Fibroblast of lung (primary cell): Measurements from ENCODE around the gene MLIP. TPM values are rescaled to one million over a fixed set of nuclear protein-coding genes. Genes with fewer than 3 reads are reported as not detected.

ENCODE experiments used
- DNase-seq, 2 donors: peaks; one replicate each; pipeline versions ENCODE4 v3.0.0 to v3.0.0-alpha.2; 2010; ENCODE audit warnings: low read depth in 2 of 2
- H2AFZ ChIP-seq: 2 replicates; pipeline ENCODE4 v1.5.1; 2012; ENCODE audit warnings: low read length, control low read depth, inconsistent platforms
- H3K27ac ChIP-seq: 2 replicates; pipeline ENCODE4 v1.5.1; 2011; ENCODE audit warnings: low read length, control low read depth; ENCODE audit not compliant: insufficient read depth
- H3K27me3 ChIP-seq: 2 replicates; pipeline ENCODE4 v1.5.1; 2011; ENCODE audit warnings: mild to moderate bottlenecking, low read length; ENCODE audit not compliant: control insufficient read depth, insufficient read depth
- H3K36me3 ChIP-seq: 2 replicates; pipeline ENCODE4 v1.5.1; 2011; ENCODE audit warnings: low read length; ENCODE audit not compliant: control insufficient read depth, insufficient read depth
- H3K4me1 ChIP-seq: 2 replicates; pipeline ENCODE4 v1.5.1; 2011; ENCODE audit warnings: low read length; ENCODE audit not compliant: control insufficient read depth, insufficient read depth; ENCODE audit errors: extremely low read depth
- H3K4me2 ChIP-seq: 2 replicates; pipeline ENCODE4 v1.5.1; 2011; ENCODE audit warnings: low read length, control low read depth; ENCODE audit not compliant: insufficient read depth; ENCODE audit errors: extremely low read depth
- H3K4me3 ChIP-seq, 4 experiments: fragments of 200-600 bp in 1 of 4; sonication (generic) in 1 of 4; replicated peaks in 1 of 4; 2 replicates each; pipeline ENCODE4 v1.5.1; 2011 to 2016; ENCODE audit warnings: low read length in 4 of 4, low read depth in 3 of 4, mild to moderate bottlenecking in 3 of 4, control low read depth in 2 of 4, inconsistent platforms in 1 of 4, mixed read lengths in 1 of 4; ENCODE audit not compliant: insufficient read depth in 1 of 4; ENCODE audit errors: control extremely low read depth in 1 of 4
- H3K79me2 ChIP-seq: 2 replicates; pipeline ENCODE4 v1.5.1; 2012; ENCODE audit warnings: mild to moderate bottlenecking, low read length, inconsistent platforms; ENCODE audit not compliant: control insufficient read depth, insufficient read depth
- H3K9ac ChIP-seq: 2 replicates; pipeline ENCODE4 v1.5.1; 2011; ENCODE audit warnings: mild to moderate bottlenecking, low read length, control low read depth; ENCODE audit not compliant: insufficient read depth
- H3K9me3 ChIP-seq: 2 replicates; pipeline ENCODE4 v1.5.1; 2012; ENCODE audit warnings: low read depth, low read length; ENCODE audit not compliant: control insufficient read depth, insufficient read depth
- H4K20me1 ChIP-seq: 2 replicates; pipeline ENCODE4 v1.5.1; 2011; ENCODE audit warnings: low read length; ENCODE audit not compliant: control insufficient read depth, insufficient read depth; ENCODE audit errors: extremely low read depth
- EZH2 ChIP-seq: IDR thresholded peaks from 2 replicates; pipeline ENCODE4 v1.5.1; 2012; ENCODE audit warnings: low read length, control low read depth, mild to moderate bottlenecking; ENCODE audit errors: missing control alignments
- polyA plus RNA-seq, 2 donors: library from polyadenylated mRNA; depleted of rRNA in 1 of 2; stranded (reverse) in 1 of 2; unstranded in 1 of 2; fragments of >200 nt; gene quantifications; 2 replicates each; pipeline ENCODE4 v1.2.1, GENCODE V29; 2011 to 2012; ENCODE audit warnings: missing spikeins in 1 of 2
- total RNA-seq: library from RNA; depleted of rRNA; stranded (reverse); fragments of >200 nt; gene quantifications from 2 replicates; pipeline ENCODE4 v1.2.1, GENCODE V29; 2014
- TF ChIP-seq, protein P1 (sequence below), 2 donors: IDR thresholded peaks in 1 of 2; conservative IDR thresholded peaks in 1 of 2; 1 replicate in 1 of 2; 2 replicates in 1 of 2; pipeline ENCODE4 v1.5.1; 2011 to 2012; ENCODE audit warnings: low read length in 2 of 2, control low read depth in 1 of 2, inconsistent platforms in 1 of 2, low read depth in 1 of 2, mild to moderate bottlenecking in 1 of 2

MLIP gene
- total and polyA plus RNA-seq, 2 donors (not counting 1 experiment from before 2014, with no cell fraction given): 0.07 TPM; not detected in 1

DNA sequence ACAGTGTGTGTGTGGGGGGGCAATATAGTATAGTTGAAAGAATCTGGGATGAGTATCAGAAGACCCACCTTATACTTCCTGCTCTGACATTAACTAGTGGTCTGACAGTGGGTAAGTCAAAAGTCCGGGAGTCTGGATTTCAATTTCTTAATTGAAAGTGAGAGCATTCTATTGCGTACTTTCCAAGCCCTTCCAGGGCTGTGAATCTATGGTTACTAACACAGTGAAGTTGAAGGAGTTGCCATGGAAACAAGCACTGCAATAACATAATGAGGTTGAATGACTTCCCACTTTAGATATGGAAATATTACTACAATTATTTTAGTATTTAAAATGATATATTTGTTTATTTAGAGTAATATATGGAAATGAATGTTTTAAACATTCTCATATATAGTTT is 80.2 kb downstream of the MLIP start:
- Histone ChIP-seq H3K27me3 (no peaks in the 10 kb centered on the region), H3K27ac (peak overlapping the region; percentile 6), H3K4me2 (no peak overlapping the region), H3K36me3 (no peaks in the 10 kb centered on the region), H4K20me1 (no peaks in the 10 kb centered on the region), H2AFZ (no peak overlapping the region), H3K4me3 (no peak overlapping the region), H3K4me1 (no peaks in the 10 kb centered on the region), H3K79me2 (no peaks in the 10 kb centered on the region), H3K9ac (no peak overlapping the region), H3K9me3 (no peaks in the 10 kb centered on the region)
- DNase-seq: peak; percentile 52 to 87
- TF ChIP-seq EZH2: no peak
- TF ChIP-seq, protein P1, sequence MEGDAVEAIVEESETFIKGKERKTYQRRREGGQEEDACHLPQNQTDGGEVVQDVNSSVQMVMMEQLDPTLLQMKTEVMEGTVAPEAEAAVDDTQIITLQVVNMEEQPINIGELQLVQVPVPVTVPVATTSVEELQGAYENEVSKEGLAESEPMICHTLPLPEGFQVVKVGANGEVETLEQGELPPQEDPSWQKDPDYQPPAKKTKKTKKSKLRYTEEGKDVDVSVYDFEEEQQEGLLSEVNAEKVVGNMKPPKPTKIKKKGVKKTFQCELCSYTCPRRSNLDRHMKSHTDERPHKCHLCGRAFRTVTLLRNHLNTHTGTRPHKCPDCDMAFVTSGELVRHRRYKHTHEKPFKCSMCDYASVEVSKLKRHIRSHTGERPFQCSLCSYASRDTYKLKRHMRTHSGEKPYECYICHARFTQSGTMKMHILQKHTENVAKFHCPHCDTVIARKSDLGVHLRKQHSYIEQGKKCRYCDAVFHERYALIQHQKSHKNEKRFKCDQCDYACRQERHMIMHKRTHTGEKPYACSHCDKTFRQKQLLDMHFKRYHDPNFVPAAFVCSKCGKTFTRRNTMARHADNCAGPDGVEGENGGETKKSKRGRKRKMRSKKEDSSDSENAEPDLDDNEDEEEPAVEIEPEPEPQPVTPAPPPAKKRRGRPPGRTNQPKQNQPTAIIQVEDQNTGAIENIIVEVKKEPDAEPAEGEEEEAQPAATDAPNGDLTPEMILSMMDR (conservative IDR thresholded peaks at IDR 0.05 in 1 of 2, IDR thresholded peaks at IDR 0.05 in 1 of 2; ENCODE audit: low read depth in 1 of 2, low read length in 2 of 2): no peak

- Histone ChIP-seq H2AFZ (peak overlapping the region; percentile 68), H4K20me1 (no peaks in the 10 kb centered on the region), H3K4me1 (no peaks in the 10 kb centered on the region), H3K9ac (no peak overlapping the region), H3K36me3 (no peaks in the 10 kb centered on the region), H3K79me2 (no peaks in the 10 kb centered on the region), H3K4me3 (no peak overlapping the region), H3K9me3 (no peaks in the 10 kb centered on the region), H3K27me3 (no peaks in the 10 kb centered on the region), H3K27ac (peak overlapping the region; percentile 18), H3K4me2 (peak overlapping the region; percentile 13)
- peak in 1 of 2 donors; percentile 29 for DNase-seq
- TF ChIP-seq, protein P1 (conservative IDR thresholded peaks at IDR 0.05 in 1 of 2, IDR thresholded peaks at IDR 0.05 in 1 of 2; ENCODE audit: low read depth in 1 of 2, low read length in 2 of 2): no peak
- TF ChIP-seq EZH2: no peak
Observed at GRCh38 chr6:54192993-54193392, 81.8 kb downstream of the MLIP start.

DNA sequence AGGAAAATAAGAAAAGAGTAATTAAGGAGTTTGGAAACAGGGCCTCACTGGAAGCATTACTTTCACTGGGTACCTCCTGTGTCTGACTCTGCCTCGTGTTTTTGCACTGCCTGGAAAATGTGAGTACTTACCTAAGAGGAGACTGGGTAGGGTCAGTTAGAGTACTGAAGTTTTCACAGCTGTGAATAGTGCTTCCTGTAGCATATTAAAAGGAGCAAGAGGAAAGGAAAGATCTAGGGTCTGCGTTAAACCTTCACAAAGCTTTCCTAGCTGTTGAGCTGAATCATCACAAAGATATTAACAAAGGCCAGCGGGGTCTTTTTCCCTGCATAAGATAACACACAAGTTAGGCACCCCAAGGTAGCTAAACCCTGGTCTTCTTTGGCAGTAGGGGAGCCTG is 82.3 kb downstream of the MLIP start:
- no peak for TF ChIP-seq EZH2
- TF ChIP-seq, protein P1 (conservative IDR thresholded peaks at IDR 0.05 in 1 of 2, IDR thresholded peaks at IDR 0.05 in 1 of 2; ENCODE audit: low read depth in 1 of 2, low read length in 2 of 2): no peak
- Histone ChIP-seq H3K36me3 (no peaks in the 10 kb centered on the region), H3K27me3 (no peaks in the 10 kb centered on the region), H3K4me2 (no peak overlapping the region), H3K4me1 (no peaks in the 10 kb centered on the region), H3K9ac (no peak overlapping the region), H3K4me3 (no peak overlapping the region), H3K27ac (peak overlapping the region; percentile 18), H2AFZ (no peak overlapping the region), H4K20me1 (no peaks in the 10 kb centered on the region), H3K9me3 (no peaks in the 10 kb centered on the region), H3K79me2 (no peaks in the 10 kb centered on the region)
- peak in 1 of 2 donors; percentile 27 for DNase-seq
